GM13977 (cell line): ENCODE results near the gene PRR35.

Experiments used
- DNase-seq: peaks from one replicate; pipeline ENCODE4 v3.0.0; 2012; ENCODE audit warnings: low spot score
- in situ Hi-C: fragments of 300-500 bp; cut with MboI; formaldehyde crosslinking; loops from one replicate; pipeline ENCODE4 v1.12.0; 2022; ENCODE audit warnings: low sequenced_read_pairs, low pct_unique_long_range_greater_than_20kb, mixed read lengths, inconsistent platforms; ENCODE audit not compliant: unreplicated experiment
- TF ChIP-seq, protein P1 (sequence below): IDR thresholded peaks from 2 replicates; pipeline ENCODE4 v1.5.1; 2012; ENCODE audit warnings: mild to moderate bottlenecking, control low read depth; ENCODE audit not compliant: insufficient read depth; ENCODE audit errors: extremely low read depth, missing control alignments

Gene PRR35

DNA sequence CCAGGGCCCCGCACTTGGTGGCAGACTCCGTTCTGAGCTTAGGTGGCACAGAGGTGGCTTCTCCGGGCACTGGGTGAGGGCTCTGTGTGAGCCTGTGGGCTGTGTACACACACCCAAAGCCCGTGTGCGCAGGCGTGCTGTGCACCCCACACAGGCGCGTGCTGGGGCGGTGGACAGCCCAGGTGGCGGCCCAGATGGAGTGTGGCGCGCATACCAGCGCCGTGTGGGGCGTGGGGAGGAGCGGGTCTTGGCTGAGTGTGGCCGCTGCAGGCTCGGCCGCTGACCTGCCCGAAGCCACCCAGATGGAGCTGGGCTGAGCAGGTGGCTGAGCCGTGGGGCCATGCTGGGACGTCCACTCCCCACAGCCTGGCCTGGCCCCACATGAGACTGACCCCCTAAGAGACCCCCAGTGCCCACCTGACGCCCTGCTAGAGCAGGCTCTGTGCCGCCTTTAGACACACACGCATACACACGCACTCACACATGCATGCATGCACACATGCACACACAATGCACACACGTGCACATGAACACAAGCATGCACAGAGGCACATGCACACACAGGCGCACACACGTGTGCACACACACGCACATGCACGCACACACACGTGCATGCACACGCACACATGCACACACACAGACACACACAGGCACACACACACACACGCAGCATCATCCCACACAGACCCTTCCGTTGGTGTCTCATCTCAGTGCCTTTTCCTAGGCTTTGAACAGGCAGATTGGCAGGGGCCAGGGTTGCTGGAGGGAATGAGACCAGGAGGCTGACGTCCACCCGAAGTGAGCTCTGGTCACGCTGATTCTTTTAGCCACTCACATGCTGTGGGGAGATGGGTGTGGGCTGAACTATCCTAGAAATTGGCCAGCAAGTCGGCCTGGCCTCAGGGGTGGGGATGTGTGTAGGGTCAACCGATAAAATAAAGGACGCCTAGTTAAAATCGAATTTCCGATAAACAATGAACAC, 2.1 kb downstream of the PRR35 start:
- in situ Hi-C loops: no loop called here
- TF ChIP-seq, protein P1, sequence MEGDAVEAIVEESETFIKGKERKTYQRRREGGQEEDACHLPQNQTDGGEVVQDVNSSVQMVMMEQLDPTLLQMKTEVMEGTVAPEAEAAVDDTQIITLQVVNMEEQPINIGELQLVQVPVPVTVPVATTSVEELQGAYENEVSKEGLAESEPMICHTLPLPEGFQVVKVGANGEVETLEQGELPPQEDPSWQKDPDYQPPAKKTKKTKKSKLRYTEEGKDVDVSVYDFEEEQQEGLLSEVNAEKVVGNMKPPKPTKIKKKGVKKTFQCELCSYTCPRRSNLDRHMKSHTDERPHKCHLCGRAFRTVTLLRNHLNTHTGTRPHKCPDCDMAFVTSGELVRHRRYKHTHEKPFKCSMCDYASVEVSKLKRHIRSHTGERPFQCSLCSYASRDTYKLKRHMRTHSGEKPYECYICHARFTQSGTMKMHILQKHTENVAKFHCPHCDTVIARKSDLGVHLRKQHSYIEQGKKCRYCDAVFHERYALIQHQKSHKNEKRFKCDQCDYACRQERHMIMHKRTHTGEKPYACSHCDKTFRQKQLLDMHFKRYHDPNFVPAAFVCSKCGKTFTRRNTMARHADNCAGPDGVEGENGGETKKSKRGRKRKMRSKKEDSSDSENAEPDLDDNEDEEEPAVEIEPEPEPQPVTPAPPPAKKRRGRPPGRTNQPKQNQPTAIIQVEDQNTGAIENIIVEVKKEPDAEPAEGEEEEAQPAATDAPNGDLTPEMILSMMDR: no peak
- no peak for DNase-seq

- in situ Hi-C loops: no loop called here
- TF ChIP-seq, protein P1: no peak
- no peak for DNase-seq
Measured at GRCh38 chr16:563072-563644, 3.0 kb downstream of the PRR35 start.

DNA sequence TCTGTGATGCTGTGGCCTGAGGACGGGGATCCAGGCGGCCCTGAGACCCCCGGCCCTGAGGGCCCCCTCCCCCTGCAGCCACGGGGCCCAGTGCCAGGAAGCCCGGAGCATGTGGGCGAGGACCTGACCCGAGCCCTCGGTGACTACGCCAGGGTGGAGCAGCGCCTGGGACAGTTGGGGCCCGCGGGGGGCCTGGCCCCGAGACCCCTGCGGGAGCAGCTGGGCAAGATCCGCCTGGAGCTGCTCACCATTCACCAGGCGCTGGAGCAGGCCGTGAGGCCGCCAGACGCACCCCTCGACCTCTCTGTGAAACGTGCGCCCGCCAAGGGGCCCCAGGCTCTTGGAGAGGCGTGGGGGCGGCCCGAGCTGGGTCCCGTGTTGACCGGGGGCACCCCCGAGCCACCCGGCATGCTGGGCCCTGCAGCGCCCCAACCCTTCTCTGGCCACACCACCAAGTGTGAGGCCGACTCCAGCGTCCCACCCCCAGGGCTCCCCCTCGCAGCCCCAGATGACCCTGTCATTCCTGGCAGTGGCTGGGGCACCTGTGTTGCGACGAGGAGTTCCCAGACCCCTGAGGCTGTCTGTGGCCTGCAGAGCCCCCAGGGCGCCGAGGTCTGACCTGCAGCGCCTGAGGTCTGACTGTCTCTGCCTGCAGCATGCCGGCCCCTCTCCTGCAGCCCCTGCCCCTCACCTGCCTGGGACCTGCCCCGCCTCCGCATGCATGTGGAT, 4.7 kb downstream of the PRR35 start:
- TF ChIP-seq, protein P1: no peak
- in situ Hi-C loops: no loop called here
- DNase-seq: no peak

GRCh38 chr16:565419-566330, 5.5 kb downstream of the PRR35 start:
- TF ChIP-seq, protein P1: no peak
- in situ Hi-C loops: no loop called here
- DNase-seq: no peak

DNA sequence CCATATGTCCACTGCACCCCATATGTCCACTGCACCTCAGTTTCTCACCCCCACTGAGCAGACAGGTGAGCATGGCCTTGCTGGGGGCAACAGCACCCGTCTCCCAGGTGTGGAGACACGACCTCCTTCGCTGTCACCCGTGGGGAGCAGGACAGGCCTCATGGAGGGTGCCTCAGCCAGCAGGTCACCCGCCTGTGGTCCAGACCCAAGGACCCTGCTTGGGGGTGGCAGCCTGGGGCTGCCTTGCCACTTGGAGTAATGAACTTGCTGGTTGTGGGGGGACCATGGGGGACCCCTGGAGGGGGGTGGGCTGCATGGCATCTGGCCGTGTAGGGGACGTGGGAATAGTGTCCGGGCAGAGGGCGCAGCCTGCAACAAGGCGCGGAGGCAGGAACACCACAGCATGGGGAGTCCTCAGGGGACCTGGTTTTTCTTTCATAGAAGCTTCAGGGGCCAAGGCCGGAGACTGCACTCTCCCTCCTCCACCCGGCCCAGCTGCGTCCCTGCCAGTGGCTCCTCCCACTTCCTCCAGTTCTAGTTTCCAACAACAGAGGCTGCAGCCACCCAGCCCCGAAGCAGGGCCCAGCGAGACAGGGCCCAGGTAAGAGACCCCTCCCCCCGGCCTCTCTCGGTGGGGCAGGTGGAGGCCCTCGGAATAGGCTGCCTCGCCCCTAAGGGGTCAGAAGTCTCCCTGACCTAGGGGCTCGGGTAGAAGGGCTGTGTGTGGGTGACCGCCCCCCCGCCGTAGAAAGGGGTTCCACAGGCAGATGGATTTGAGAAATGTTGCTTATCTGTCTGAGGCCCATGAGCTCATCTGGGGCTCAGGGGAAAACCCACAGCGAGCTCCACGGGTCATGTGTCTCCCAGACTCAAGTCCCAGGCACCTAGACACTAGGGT, 6.5 kb downstream of the PRR35 start, which contains the start of gene NHLRC4:
TSS of gene NHLRC4 (plus strand) at position 531 of the 898 bp plus-strand sequence. CDS start 1,043 bp downstream, outside the sequence.
- in situ Hi-C loops: no loop called here
- TF ChIP-seq, protein P1: no peak
- peak; percentile 95 for DNase-seq
